MCF 10A (cell line): ENCODE measurements around the gene RNF144B. TPM values are rescaled to one million over a fixed set of nuclear protein-coding genes. Genes with fewer than 3 reads are reported as not detected.

Experiments
- BruUV-seq: library from RNA; stranded (reverse); fragments of 400-500 nt; replicated peaks from 2 replicates; lab custom pipeline; 2021; lab: Mats Ljungman, UMichigan
- CTCF ChIA-PET: fragments of 300-600 bp; sonication (Branson Sonifier 250); formaldehyde crosslinking; extraction: SDS; loops from one replicate; lab custom pipeline; 2021; ENCODE audit warnings: antibody characterized with exemption, inconsistent platforms; lab: Yijun Ruan, JAX
- POLR2A ChIA-PET: fragments of 300-600, 350-650 bp; sonication (Branson Sonifier 250); formaldehyde crosslinking; extraction: SDS; loops from one replicate; lab custom pipeline; 2020; ENCODE audit warnings: antibody characterized with exemption, inconsistent platforms; lab: Yijun Ruan, JAX
- DNase-seq: peaks from one replicate; pipeline ENCODE4 v3.0.0-alpha.2; 2018; ENCODE audit not compliant: unreplicated experiment
- H3K27ac Mint-ChIP-seq: one replicate; pipeline ENCODE4 v1.8.0; 2022; ENCODE audit warnings: mild to moderate bottlenecking, low read depth, mixed read lengths; ENCODE audit not compliant: unreplicated experiment
- H3K27me3 Mint-ChIP-seq: one replicate; pipeline ENCODE4 v1.8.0; 2022; ENCODE audit warnings: mixed read lengths; ENCODE audit not compliant: insufficient read depth, unreplicated experiment
- H3K36me3 Mint-ChIP-seq: one replicate; pipeline ENCODE4 v1.8.0; 2022; ENCODE audit warnings: mild to moderate bottlenecking, moderate library complexity, mixed read lengths; ENCODE audit not compliant: insufficient read depth, unreplicated experiment
- H3K4me1 Mint-ChIP-seq: one replicate; pipeline ENCODE4 v1.8.0; 2022; ENCODE audit warnings: mixed read lengths; ENCODE audit not compliant: insufficient read depth, unreplicated experiment
- H3K4me3 Mint-ChIP-seq: one replicate; pipeline ENCODE4 v1.8.0; 2022; ENCODE audit warnings: mild to moderate bottlenecking, moderate library complexity, mixed read lengths; ENCODE audit not compliant: unreplicated experiment
- H3K9me3 Mint-ChIP-seq: one replicate; pipeline ENCODE4 v1.8.0; 2022; ENCODE audit warnings: mixed read lengths; ENCODE audit not compliant: unreplicated experiment
- CTCF ChIP-seq: fragments of 200-600 bp; IDR thresholded peaks from one replicate; pipeline ENCODE4 v1.8.0; 2022; ENCODE audit warnings: antibody characterized with exemption, mild to moderate bottlenecking; ENCODE audit not compliant: unreplicated experiment
- intact Hi-C: fragments of 100-400 bp; cut with micrococcal nuclease; formaldehyde crosslinking; loops from 2 replicates; pipeline ENCODE4 v1.14.1; 2022
- total RNA-seq: library from RNA; stranded (reverse); gene quantifications from 2 replicates; pipeline ENCODE4 v1.2.3, GENCODE V29; 2022

The RNF144B gene
- total RNA-seq, 1 experiment from 2014 or later, result 57.9 TPM

GRCh38 chr6:18497006-18497405, 109.9 kb downstream of the RNF144B start:
- no peak for TF ChIP-seq CTCF

GRCh38 chr6:18498408-18498807, 111.3 kb downstream of the RNF144B start:
- no peaks in the 10 kb centered on the region for H3K36me3 Mint-ChIP-seq
- no peak for TF ChIP-seq CTCF
- H3K27me3 Mint-ChIP-seq, result no peaks in the 10 kb centered on the region
- peaks cover 23% of the 10 kb centered on the region for H3K4me1 Mint-ChIP-seq
- no peak overlapping the region for H3K27ac Mint-ChIP-seq
- CTCF ChIA-PET, result interaction anchor here (0.7 kb wide), 1 partner anchor 192 kb away, joined by 3 read pairs; no protein-coding TSS in a partner anchor
- POLR2A ChIA-PET, result interaction anchor here (1.1 kb wide), 1 partner anchor 9 kb away, joined by 5 read pairs; no protein-coding TSS in a partner anchor
- intact Hi-C loops, result no loop called here
- H3K9me3 Mint-ChIP-seq, result no peaks in the 10 kb centered on the region
- no peak overlapping the region for H3K4me3 Mint-ChIP-seq
- BruUV-seq, result no TSS peak
- no peak for DNase-seq

More at GRCh38 chr6:18497006-18497405, 109.9 kb downstream of the RNF144B start:
- Mint-ChIP-seq H3K27me3 (no peaks in the 10 kb centered on the region), H3K36me3 (no peaks in the 10 kb centered on the region), H3K4me1 (peaks cover 26% of the 10 kb centered on the region), H3K9me3 (no peaks in the 10 kb centered on the region), H3K27ac (no peak overlapping the region), H3K4me3 (no peak overlapping the region)
- no peak for DNase-seq
- BruUV-seq, result no TSS peak
- POLR2A ChIA-PET, result interaction anchor here (0.6 to 1.6 kb wide), 2 partner anchors 110 to 293 kb away, joined by 4 to 7 read pairs; partner anchors contain the start of gene RNF144B
- CTCF ChIA-PET, result interaction anchor here (0.6 to 1.0 kb wide), 2 partner anchors 9 to 929 kb away, joined by 4 read pairs; no protein-coding TSS in a partner anchor
- intact Hi-C loops, result no loop called here

- intact Hi-C loops, result loop anchor here (5.0 to 10.0 kb wide), 3 partner anchors 159 to 916 kb away; no protein-coding TSS in a partner anchor
- BruUV-seq, result no TSS peak
- POLR2A ChIA-PET, result interaction anchor here (0.5 to 3.8 kb wide), 7 partner anchors 14 to 1518 kb away, joined by 3 to 31 read pairs (median 3); partner anchors contain the start of gene RNF144B
- H3K27me3 Mint-ChIP-seq, result no peaks in the 10 kb centered on the region
- peak overlapping the region; percentile 87 for H3K27ac Mint-ChIP-seq
- no peak for TF ChIP-seq CTCF
- no peak for DNase-seq
- peaks cover 26% of the 10 kb centered on the region for H3K4me1 Mint-ChIP-seq
- no peak overlapping the region for H3K4me3 Mint-ChIP-seq
- CTCF ChIA-PET, result interaction anchor here (0.8 to 9.5 kb wide), 7 partner anchors 11 to 179 kb away, joined by 3 to 270 read pairs (median 12); partner anchors contain the start of gene RNF144B
- H3K9me3 Mint-ChIP-seq, result no peaks in the 10 kb centered on the region
- no peaks in the 10 kb centered on the region for H3K36me3 Mint-ChIP-seq
Measured at GRCh38 chr6:18500921-18501662, 113.9 kb downstream of the RNF144B start.

- TF ChIP-seq CTCF, result no peak
- no TSS peak for BruUV-seq
- intact Hi-C loops, result loop anchor here (5.0 to 10.0 kb wide), 3 partner anchors 159 to 917 kb away; no protein-coding TSS in a partner anchor
- Mint-ChIP-seq H3K9me3 (no peaks in the 10 kb centered on the region), H3K4me3 (no peak overlapping the region), H3K27ac (peak overlapping the region; percentile 87), H3K36me3 (no peaks in the 10 kb centered on the region), H3K4me1 (peaks cover 21% of the 10 kb centered on the region), H3K27me3 (no peaks in the 10 kb centered on the region)
- ChIA-PET POLR2A (interaction anchor here (0.5 to 3.8 kb wide), 8 partner anchors 14 to 1517 kb away, joined by 3 to 31 read pairs (median 3); partner anchors contain the start of gene RNF144B), CTCF (interaction anchor here (0.8 to 9.5 kb wide), 7 partner anchors 12 to 180 kb away, joined by 3 to 270 read pairs (median 12); partner anchors contain the start of gene RNF144B)
- DNase-seq, result peak; percentile 71
Measured at GRCh38 chr6:18501663-18502013, 114.5 kb downstream of the RNF144B start.
